T-helper 1 cell treated with Interleukin-12 subunit alpha and Interleukin-12 subunit beta and Interleukin-4 antibody, amounts not matched to agents 30 μg/mL and 1 μg/mL, for 36 hours (primary cell): ENCODE results near the gene LAMA2.

ENCODE experiments used
- H3K27ac Mint-ChIP-seq: one replicate; pipeline ENCODE4 v1.8.0; 2021; ENCODE audit warnings: mild to moderate bottlenecking, mixed read lengths
- H3K27me3 Mint-ChIP-seq: one replicate; pipeline ENCODE4 v1.8.0; 2021; ENCODE audit warnings: low read depth, mixed read lengths
- H3K36me3 Mint-ChIP-seq: one replicate; pipeline ENCODE4 v1.8.0; 2021; ENCODE audit warnings: low read depth, mixed read lengths
- H3K4me1 Mint-ChIP-seq: one replicate; pipeline ENCODE4 v1.8.0; 2021; ENCODE audit warnings: low read depth, mixed read lengths
- H3K4me3 Mint-ChIP-seq: one replicate; pipeline ENCODE4 v1.8.0; 2021; ENCODE audit warnings: mild to moderate bottlenecking, moderate library complexity, mixed read lengths
- H3K9me3 Mint-ChIP-seq: one replicate; pipeline ENCODE4 v1.8.0; 2021; ENCODE audit warnings: mixed read lengths

The LAMA2 gene

GRCh38 chr6:129324345-129324744 is 441.4 kb downstream of the LAMA2 start:
- peaks cover 4% of the 10 kb centered on the region for H3K27me3 Mint-ChIP-seq
- H3K4me1 Mint-ChIP-seq, result no peaks in the 10 kb centered on the region
- no peak overlapping the region for H3K4me3 Mint-ChIP-seq

GRCh38 chr6:129329678-129330077 is 446.7 kb downstream of the LAMA2 start:
- no peaks in the 10 kb centered on the region for H3K9me3 Mint-ChIP-seq
- H3K27ac Mint-ChIP-seq, result no peak overlapping the region
- H3K4me1 Mint-ChIP-seq, result no peaks in the 10 kb centered on the region
- no peaks in the 10 kb centered on the region for H3K36me3 Mint-ChIP-seq
- no peaks in the 10 kb centered on the region for H3K27me3 Mint-ChIP-seq
- no peak overlapping the region for H3K4me3 Mint-ChIP-seq

More at GRCh38 chr6:129324345-129324744, 441.4 kb downstream of the LAMA2 start:
- Mint-ChIP-seq H3K27ac (no peak overlapping the region), H3K9me3 (no peaks in the 10 kb centered on the region), H3K36me3 (no peaks in the 10 kb centered on the region)

GRCh38 chr6:129331450-129332138 is 448.7 kb downstream of the LAMA2 start:
- no peak overlapping the region for H3K27ac Mint-ChIP-seq
- no peaks in the 10 kb centered on the region for H3K36me3 Mint-ChIP-seq
- H3K9me3 Mint-ChIP-seq, result no peaks in the 10 kb centered on the region
- H3K4me3 Mint-ChIP-seq, result no peak overlapping the region
- peaks cover 4% of the 10 kb centered on the region for H3K27me3 Mint-ChIP-seq
- H3K4me1 Mint-ChIP-seq, result no peaks in the 10 kb centered on the region

GRCh38 chr6:129335792-129336191 is 452.9 kb downstream of the LAMA2 start:
- peaks cover 8% of the 10 kb centered on the region for H3K27me3 Mint-ChIP-seq
- no peaks in the 10 kb centered on the region for H3K9me3 Mint-ChIP-seq
- no peaks in the 10 kb centered on the region for H3K4me1 Mint-ChIP-seq
- no peak overlapping the region for H3K27ac Mint-ChIP-seq
- no peak overlapping the region for H3K4me3 Mint-ChIP-seq
- H3K36me3 Mint-ChIP-seq, result no peaks in the 10 kb centered on the region

GRCh38 chr6:129338683-129339082 is 455.7 kb downstream of the LAMA2 start:
- no peaks in the 10 kb centered on the region for H3K36me3 Mint-ChIP-seq
- H3K9me3 Mint-ChIP-seq, result no peaks in the 10 kb centered on the region
- H3K27me3 Mint-ChIP-seq, result peaks cover 13% of the 10 kb centered on the region
- H3K4me3 Mint-ChIP-seq, result no peak overlapping the region
- H3K27ac Mint-ChIP-seq, result no peak overlapping the region
- H3K4me1 Mint-ChIP-seq, result no peaks in the 10 kb centered on the region

- Mint-ChIP-seq H3K27ac (no peak overlapping the region), H3K4me1 (no peaks in the 10 kb centered on the region)
Measured at GRCh38 chr6:129340983-129341382, 458.0 kb downstream of the LAMA2 start.

GRCh38 chr6:129342243-129342642 is 459.3 kb downstream of the LAMA2 start:
- H3K27me3 Mint-ChIP-seq, result peaks cover 23% of the 10 kb centered on the region
- H3K9me3 Mint-ChIP-seq, result no peaks in the 10 kb centered on the region
- no peak overlapping the region for H3K4me3 Mint-ChIP-seq
- no peak overlapping the region for H3K27ac Mint-ChIP-seq
- no peaks in the 10 kb centered on the region for H3K36me3 Mint-ChIP-seq
- H3K4me1 Mint-ChIP-seq, result no peaks in the 10 kb centered on the region

More at GRCh38 chr6:129340983-129341382, 458.0 kb downstream of the LAMA2 start:
- peaks cover 21% of the 10 kb centered on the region for H3K27me3 Mint-ChIP-seq
- no peak overlapping the region for H3K4me3 Mint-ChIP-seq
- no peaks in the 10 kb centered on the region for H3K36me3 Mint-ChIP-seq
- H3K9me3 Mint-ChIP-seq, result no peaks in the 10 kb centered on the region

- H3K36me3 Mint-ChIP-seq, result no peaks in the 10 kb centered on the region
- H3K9me3 Mint-ChIP-seq, result no peaks in the 10 kb centered on the region
- H3K4me3 Mint-ChIP-seq, result no peak overlapping the region
- H3K27me3 Mint-ChIP-seq, result peaks cover 23% of the 10 kb centered on the region
- no peaks in the 10 kb centered on the region for H3K4me1 Mint-ChIP-seq
- H3K27ac Mint-ChIP-seq, result no peak overlapping the region
Measured at GRCh38 chr6:129342796-129343195, 459.9 kb downstream of the LAMA2 start.

GRCh38 chr6:129344379-129344778 is 461.4 kb downstream of the LAMA2 start:
- H3K27me3 Mint-ChIP-seq, result peaks cover 21% of the 10 kb centered on the region
- no peak overlapping the region for H3K4me3 Mint-ChIP-seq
- H3K27ac Mint-ChIP-seq, result no peak overlapping the region
- H3K9me3 Mint-ChIP-seq, result no peaks in the 10 kb centered on the region
- H3K36me3 Mint-ChIP-seq, result no peaks in the 10 kb centered on the region
- no peaks in the 10 kb centered on the region for H3K4me1 Mint-ChIP-seq

- H3K27me3 Mint-ChIP-seq, result peaks cover 20% of the 10 kb centered on the region
- no peaks in the 10 kb centered on the region for H3K9me3 Mint-ChIP-seq
- H3K4me1 Mint-ChIP-seq, result no peaks in the 10 kb centered on the region
- no peak overlapping the region for H3K27ac Mint-ChIP-seq
- H3K36me3 Mint-ChIP-seq, result no peaks in the 10 kb centered on the region
- H3K4me3 Mint-ChIP-seq, result no peak overlapping the region
Measured at GRCh38 chr6:129345890-129346289, 463.0 kb downstream of the LAMA2 start.

- Mint-ChIP-seq H3K27ac (no peak overlapping the region), H3K36me3 (no peaks in the 10 kb centered on the region), H3K27me3 (peaks cover 15% of the 10 kb centered on the region), H3K4me1 (no peaks in the 10 kb centered on the region), H3K9me3 (no peaks in the 10 kb centered on the region), H3K4me3 (no peak overlapping the region)
Measured at GRCh38 chr6:129346964-129347363, 464.0 kb downstream of the LAMA2 start.

- Mint-ChIP-seq H3K9me3 (no peaks in the 10 kb centered on the region), H3K36me3 (no peaks in the 10 kb centered on the region), H3K27me3 (peaks cover 7% of the 10 kb centered on the region), H3K4me3 (no peak overlapping the region), H3K4me1 (no peaks in the 10 kb centered on the region), H3K27ac (no peak overlapping the region)
Measured at GRCh38 chr6:129350278-129350677, 467.3 kb downstream of the LAMA2 start.

- H3K27ac Mint-ChIP-seq, result no peak overlapping the region
- no peak overlapping the region for H3K4me3 Mint-ChIP-seq
- H3K27me3 Mint-ChIP-seq, result no peaks in the 10 kb centered on the region
- H3K9me3 Mint-ChIP-seq, result no peaks in the 10 kb centered on the region
- H3K4me1 Mint-ChIP-seq, result no peaks in the 10 kb centered on the region
- no peaks in the 10 kb centered on the region for H3K36me3 Mint-ChIP-seq
Measured at GRCh38 chr6:129351807-129352206, 468.9 kb downstream of the LAMA2 start.

GRCh38 chr6:129353067-129353466 is 470.1 kb downstream of the LAMA2 start:
- no peaks in the 10 kb centered on the region for H3K9me3 Mint-ChIP-seq

GRCh38 chr6:129356129-129356528 is 473.2 kb downstream of the LAMA2 start:
- Mint-ChIP-seq H3K27ac (no peak overlapping the region), H3K27me3 (peaks cover 5% of the 10 kb centered on the region), H3K9me3 (no peaks in the 10 kb centered on the region), H3K4me1 (no peaks in the 10 kb centered on the region), H3K36me3 (no peaks in the 10 kb centered on the region), H3K4me3 (no peak overlapping the region)

More at GRCh38 chr6:129353067-129353466, 470.1 kb downstream of the LAMA2 start:
- Mint-ChIP-seq H3K4me1 (no peaks in the 10 kb centered on the region), H3K27me3 (peaks cover 3% of the 10 kb centered on the region), H3K4me3 (no peak overlapping the region), H3K27ac (no peak overlapping the region), H3K36me3 (no peaks in the 10 kb centered on the region)
